ENCODE measurements around the gene KRT86. TPM values are rescaled to one million over a fixed set of nuclear protein-coding genes. Genes with fewer than 3 reads are reported as not detected.
A peak's percentile ranks its signal among the peaks of the same experiment; 100 is the strongest.

The KRT86 gene
- polyA plus RNA-seq, 1 donor (not counting 4 experiments of a cell fraction or from before 2014, with no cell fraction given) = not detected

GRCh38 chr12:52307836-52308805, 33.7 kb downstream of the KRT86 start:
- Histone ChIP-seq H4K20me1 (ENCODE audit: control insufficient read depth, extremely low read depth, insufficient read depth, low read length) (no peaks in the 10 kb centered on the region), H2AFZ (ENCODE audit: control insufficient read depth, low read length) (peak overlapping the region; percentile 86), H3K4me3 (ENCODE audit: control insufficient read depth in 2 of 3, extremely low read depth in 1 of 3, insufficient read depth in 2 of 3, low read depth in 1 of 3, low read length in 3 of 3) (peak overlapping the region; percentile 33 to 69 (median 65)), H3K36me3 (ENCODE audit: control insufficient read depth in 2 of 2, extremely low read depth in 1 of 2, insufficient read depth in 2 of 2, low read length in 2 of 2) (no peaks in the 10 kb centered on the region), H3K4me2 (ENCODE audit: control insufficient read depth, extremely low read depth, insufficient read depth, low read depth, low read length) (peak overlapping the region; percentile 83), H3K9me3 (ENCODE audit: control insufficient read depth, low read depth, low read length) (no peaks in the 10 kb centered on the region), H3K9ac (ENCODE audit: control insufficient read depth, extremely low read depth, insufficient read depth, low read length) (peak overlapping the region; percentile 64), H3K9me1 (ENCODE audit: control insufficient read depth, extremely low read depth, insufficient read depth, low read length) (no peaks in the 10 kb centered on the region), H3K4me1 (ENCODE audit: control insufficient read depth, extremely low read depth, insufficient read depth, low read length) (peaks cover 12% of the 10 kb centered on the region), H3K27ac (ENCODE audit: control insufficient read depth, insufficient read depth, low read length) (no peak overlapping the region), H3K79me2 (ENCODE audit: control insufficient read depth, insufficient read depth, low read length) (no peaks in the 10 kb centered on the region), H3K27me3 (ENCODE audit: control insufficient read depth, extremely low read depth, insufficient read depth, low read length) (peaks cover 19% of the 10 kb centered on the region)
- TF ChIP-seq CTCF (optimal IDR thresholded peaks at IDR 0.05 in 1 of 3, IDR thresholded peaks at IDR 0.05 in 1 of 3, conservative IDR thresholded peaks at IDR 0.05 in 1 of 3; ENCODE audit: extremely low read depth in 1 of 3, insufficient read depth in 2 of 3, low read length in 3 of 3) (peak in 1 of 3 experiments; percentile 7), EZH2 (IDR thresholded peaks at IDR 0.05; ENCODE audit: low read length) (no peak)
- no peak for DNase-seq (ENCODE audit: low read depth, low spot score)
- FAIRE-seq = no peak
- dilution Hi-C loops (cut with MboI; ENCODE audit: extremely low pct_ligation_motif_present, low sequenced_read_pairs) = no loop called here

- Histone ChIP-seq H3K4me3 (ENCODE audit: control insufficient read depth in 2 of 3, extremely low read depth in 1 of 3, insufficient read depth in 2 of 3, low read depth in 1 of 3, low read length in 3 of 3) (peak overlapping the region in 2 of 3 experiments; percentile 65 to 69), H3K9me1 (ENCODE audit: control insufficient read depth, extremely low read depth, insufficient read depth, low read length) (no peaks in the 10 kb centered on the region), H2AFZ (ENCODE audit: control insufficient read depth, low read length) (peak overlapping the region; percentile 86), H3K27ac (ENCODE audit: control insufficient read depth, insufficient read depth, low read length) (no peak overlapping the region), H3K9me3 (ENCODE audit: control insufficient read depth, low read depth, low read length) (no peaks in the 10 kb centered on the region), H4K20me1 (ENCODE audit: control insufficient read depth, extremely low read depth, insufficient read depth, low read length) (no peaks in the 10 kb centered on the region), H3K36me3 (ENCODE audit: control insufficient read depth in 2 of 2, extremely low read depth in 1 of 2, insufficient read depth in 2 of 2, low read length in 2 of 2) (no peaks in the 10 kb centered on the region), H3K9ac (ENCODE audit: control insufficient read depth, extremely low read depth, insufficient read depth, low read length) (peak overlapping the region; percentile 64), H3K4me2 (ENCODE audit: control insufficient read depth, extremely low read depth, insufficient read depth, low read depth, low read length) (peak overlapping the region; percentile 83), H3K79me2 (ENCODE audit: control insufficient read depth, insufficient read depth, low read length) (no peaks in the 10 kb centered on the region), H3K27me3 (ENCODE audit: control insufficient read depth, extremely low read depth, insufficient read depth, low read length) (peaks cover 21% of the 10 kb centered on the region), H3K4me1 (ENCODE audit: control insufficient read depth, extremely low read depth, insufficient read depth, low read length) (peaks cover 12% of the 10 kb centered on the region)
- no peak for TF ChIP-seq CTCF (optimal IDR thresholded peaks at IDR 0.05 in 1 of 3, IDR thresholded peaks at IDR 0.05 in 1 of 3, conservative IDR thresholded peaks at IDR 0.05 in 1 of 3; ENCODE audit: extremely low read depth in 1 of 3, insufficient read depth in 2 of 3, low read length in 3 of 3)
- no peak for TF ChIP-seq EZH2 (IDR thresholded peaks at IDR 0.05; ENCODE audit: low read length)
- no peak for FAIRE-seq
- dilution Hi-C loops (cut with MboI; ENCODE audit: extremely low pct_ligation_motif_present, low sequenced_read_pairs) = no loop called here
- DNase-seq (ENCODE audit: low read depth, low spot score) = no peak
Observed at GRCh38 chr12:52308806-52309425, 34.5 kb downstream of the KRT86 start.

Measured in keratinocyte (primary cell).